SH-SY5Y (cell line): ENCODE results near the gene ALDH1A3.

ENCODE experiments used
- GATA2 ChIP-seq: IDR thresholded peaks from 2 replicates; pipeline ENCODE4 v1.6.1; 2011; ENCODE audit warnings: mild to moderate bottlenecking, low read depth, low read length
- GATA3 ChIP-seq: IDR thresholded peaks from 2 replicates; pipeline ENCODE4 v1.6.1; 2011; ENCODE audit warnings: low read depth, mild to moderate bottlenecking, low read length, moderate library complexity

Gene ALDH1A3

DNA sequence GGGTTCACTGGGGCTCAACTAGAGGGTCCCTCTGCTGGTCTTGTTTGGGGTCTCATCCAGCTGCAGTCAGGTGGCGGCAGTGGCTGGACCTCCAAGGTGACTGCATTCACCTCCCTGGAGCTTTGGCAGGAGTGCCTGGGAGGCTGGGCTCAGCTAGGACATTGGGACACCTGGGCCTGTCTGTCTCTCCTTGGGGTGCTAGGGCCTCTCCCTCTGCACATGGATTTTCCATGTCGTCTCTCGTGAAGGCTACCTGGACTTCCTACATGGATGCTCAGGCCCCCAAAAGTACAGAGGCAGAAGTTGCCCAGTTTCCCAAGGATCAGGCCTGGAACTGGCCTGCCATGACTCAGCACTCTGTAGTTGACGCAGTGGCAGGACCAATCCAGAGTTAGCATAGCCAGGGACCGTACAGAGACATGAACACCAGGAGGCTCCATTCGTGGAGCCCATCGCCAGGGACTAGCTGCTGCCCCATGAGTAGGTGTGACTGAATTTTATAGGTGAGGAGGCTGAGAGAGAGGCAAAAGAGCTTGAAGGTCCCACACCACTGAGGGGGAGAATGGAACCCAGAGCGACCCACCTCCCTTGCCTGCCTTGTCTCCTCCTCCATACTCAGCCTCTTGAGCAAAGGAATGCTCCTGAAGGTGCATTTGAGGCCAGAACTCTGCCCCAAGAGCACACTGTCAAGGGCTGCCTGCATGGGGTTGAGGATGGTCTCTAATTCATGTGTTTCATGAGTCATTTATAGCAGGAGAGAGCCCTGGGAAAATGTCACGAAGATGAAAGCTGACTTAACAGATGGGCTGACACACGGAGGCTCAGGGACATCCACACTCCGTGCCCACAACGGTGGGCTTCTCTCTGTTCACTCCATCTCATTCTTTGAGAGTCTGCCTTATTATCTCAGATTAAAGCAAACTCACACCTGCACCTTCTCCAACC lies 13.0 kb upstream of the ALDH1A3 start:
- no peak for TF ChIP-seq GATA3
- no peak for TF ChIP-seq GATA2

DNA sequence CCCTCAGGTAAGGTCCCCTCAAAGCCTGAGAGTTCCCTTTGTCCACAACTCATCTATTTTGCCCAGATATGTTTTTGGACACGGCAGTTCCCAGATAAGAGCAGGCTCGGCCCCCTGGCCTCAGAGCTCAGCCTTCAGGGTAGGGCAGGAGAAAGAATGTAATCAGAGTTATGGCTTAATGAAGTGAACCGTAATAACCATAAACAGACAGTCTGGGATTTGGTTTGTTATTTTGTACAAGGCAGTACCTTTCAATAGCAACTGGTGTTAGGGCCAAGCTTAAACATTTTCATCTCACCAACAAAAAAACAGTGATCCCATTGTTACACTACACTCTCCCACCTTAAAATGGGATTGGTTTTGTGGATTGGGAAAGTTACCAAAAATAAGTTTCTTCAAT lies 12.2 kb upstream of the ALDH1A3 start:
- TF ChIP-seq GATA2 (no peak), GATA3 (no peak)

DNA sequence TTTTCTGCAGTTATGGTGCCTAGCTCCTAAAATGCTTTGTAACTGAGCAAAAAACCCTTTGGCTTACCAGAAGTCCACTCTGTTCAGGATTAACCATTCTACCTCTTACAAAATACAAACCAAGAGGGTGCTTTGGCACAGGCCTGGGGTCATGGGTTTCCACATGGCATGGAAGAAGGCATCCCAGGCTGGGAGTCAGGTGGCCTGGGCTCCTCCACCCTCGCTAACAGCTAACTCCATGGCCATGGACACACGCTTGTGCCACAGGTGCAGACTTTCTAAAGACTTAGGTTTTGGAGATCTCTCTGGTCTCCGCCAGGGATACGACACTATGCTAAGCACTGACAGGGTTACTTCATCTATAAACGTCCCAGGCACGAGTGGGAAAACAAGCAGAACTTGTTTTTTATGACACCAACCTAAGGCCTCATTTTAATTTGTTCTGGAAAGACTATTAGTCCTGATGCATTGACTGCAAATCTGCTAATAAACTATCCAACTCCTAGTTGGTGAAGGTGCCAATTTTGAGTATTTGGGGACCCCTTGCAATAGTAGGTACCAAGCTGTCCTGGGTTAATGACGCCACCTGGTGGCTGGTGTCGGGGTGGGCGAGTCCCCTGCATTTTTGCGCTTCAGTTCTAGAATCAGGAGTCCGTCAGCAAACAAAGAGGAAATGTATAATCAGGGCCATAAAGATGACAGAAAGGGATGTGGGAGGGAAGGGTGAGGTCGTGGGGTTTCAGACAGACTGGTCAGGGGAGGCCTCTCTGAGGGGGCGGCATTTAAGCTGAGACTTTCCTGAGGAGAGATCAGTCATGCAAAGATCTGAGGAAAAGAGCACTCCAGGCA lies 10.3 kb upstream of the ALDH1A3 start:
- TF ChIP-seq GATA2 = no peak
- TF ChIP-seq GATA3 = no peak

DNA sequence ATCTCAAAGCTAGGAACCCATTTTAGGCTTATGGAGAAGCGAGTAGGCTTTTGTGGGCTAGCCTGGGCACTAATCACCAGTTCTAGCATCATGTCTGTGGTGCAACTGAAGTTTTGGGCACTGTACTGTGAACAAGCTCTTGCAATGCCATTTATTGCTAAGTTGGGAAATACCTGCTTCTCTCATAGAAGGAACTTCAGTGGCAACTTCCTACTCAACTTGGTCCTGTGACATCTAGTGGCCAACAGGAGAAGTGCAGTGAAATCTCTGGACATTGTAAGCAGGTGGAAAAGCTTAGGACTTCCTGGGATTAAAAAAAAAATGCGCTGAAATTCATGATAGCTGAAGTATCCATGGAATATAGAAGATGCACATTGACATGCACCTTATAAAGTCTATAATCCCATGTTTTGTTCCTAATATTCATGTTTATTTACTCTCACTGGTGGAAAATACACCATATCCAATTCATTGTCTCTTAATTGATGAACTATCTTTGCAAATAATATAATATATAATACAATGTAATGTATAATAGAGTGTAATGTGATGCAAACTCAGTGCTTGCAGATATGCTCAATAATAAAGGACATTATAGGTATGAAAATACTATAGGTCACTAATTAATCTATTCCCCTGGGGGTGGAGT lies 6.5 kb upstream of the ALDH1A3 start:
- TF ChIP-seq GATA3 = no peak
- no peak for TF ChIP-seq GATA2

DNA sequence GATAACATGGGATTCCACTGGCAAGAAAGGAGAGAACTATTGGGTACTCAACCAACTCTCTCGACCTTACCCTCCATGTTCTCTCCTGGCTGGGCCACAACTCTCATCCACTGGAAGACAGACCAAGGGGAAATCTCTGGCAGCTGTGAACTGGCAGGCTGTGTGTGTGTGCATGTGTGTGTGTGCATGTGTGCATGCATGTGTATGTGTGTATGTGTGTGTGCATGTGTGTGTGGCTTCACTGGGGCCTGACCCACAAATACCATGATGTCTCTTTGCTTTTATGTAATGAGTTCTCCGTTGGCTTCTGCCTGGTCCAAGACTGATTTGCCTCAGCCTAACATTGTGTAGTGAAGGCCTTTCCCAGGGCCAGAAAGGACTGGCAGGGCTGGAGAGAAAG lies 4.1 kb upstream of the ALDH1A3 start:
- no peak for TF ChIP-seq GATA3
- no peak for TF ChIP-seq GATA2

DNA sequence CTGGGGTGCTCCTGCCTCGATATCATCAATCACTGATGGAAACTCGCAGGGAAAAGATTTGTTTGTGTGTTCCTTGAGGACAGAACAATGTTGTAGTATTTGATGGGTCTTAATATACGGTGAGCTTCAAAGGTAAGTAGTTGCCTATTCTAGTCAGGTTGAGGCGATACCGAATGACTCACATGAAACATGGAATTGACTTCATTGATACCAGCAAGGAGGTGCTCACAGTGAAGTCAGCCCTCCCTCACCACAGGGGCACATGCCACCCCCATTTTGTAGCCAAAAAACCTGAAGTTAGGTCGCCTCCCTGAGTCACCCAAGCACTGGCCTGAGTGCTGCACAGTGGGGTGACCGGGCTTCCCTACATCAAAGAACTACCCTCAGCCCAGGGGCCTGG lies 3.7 kb upstream of the ALDH1A3 start:
- TF ChIP-seq GATA3 (no peak), GATA2 (no peak)

DNA sequence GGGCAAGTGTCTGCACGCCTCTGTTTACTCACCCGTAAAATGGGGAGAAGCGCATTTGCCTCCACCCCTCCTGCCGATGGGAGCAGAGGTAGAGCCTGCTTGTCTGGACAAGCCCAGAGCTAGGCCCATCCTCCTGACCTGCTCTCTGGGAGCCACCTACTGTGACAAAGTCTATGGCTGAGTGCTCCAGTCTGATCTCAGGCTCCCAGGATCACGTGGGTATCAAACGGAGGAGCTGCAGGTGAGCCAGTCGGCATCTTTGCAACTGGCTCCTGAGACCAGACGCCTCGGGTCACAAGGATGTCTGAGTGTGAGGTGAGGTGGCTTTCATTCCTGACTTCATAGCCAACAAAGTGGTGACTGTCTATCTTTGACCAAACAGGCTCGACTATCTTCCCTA lies 2.1 kb upstream of the ALDH1A3 start:
- TF ChIP-seq GATA3 (no peak), GATA2 (no peak)

DNA sequence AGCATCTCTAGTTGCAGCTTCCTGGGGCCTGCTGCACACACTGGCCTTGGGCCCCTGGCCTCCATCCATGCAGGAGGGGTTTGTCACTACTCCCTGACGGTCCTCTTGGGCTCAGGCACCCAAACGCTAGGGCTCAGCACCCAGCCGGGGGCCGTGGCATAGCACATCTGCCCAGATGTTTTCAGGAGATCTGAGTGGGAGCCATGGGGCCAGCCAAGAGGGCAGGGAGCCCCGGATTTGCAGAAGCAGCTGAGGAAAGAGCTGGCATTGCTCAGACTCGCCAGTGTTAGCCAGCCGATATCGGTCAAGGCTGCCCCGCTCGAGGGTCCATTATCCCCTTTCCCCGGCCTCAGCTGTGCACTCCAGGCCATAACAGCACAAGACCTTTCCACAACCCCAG lies 1.5 kb upstream of the ALDH1A3 start:
- TF ChIP-seq GATA2 (no peak), GATA3 (no peak)

DNA sequence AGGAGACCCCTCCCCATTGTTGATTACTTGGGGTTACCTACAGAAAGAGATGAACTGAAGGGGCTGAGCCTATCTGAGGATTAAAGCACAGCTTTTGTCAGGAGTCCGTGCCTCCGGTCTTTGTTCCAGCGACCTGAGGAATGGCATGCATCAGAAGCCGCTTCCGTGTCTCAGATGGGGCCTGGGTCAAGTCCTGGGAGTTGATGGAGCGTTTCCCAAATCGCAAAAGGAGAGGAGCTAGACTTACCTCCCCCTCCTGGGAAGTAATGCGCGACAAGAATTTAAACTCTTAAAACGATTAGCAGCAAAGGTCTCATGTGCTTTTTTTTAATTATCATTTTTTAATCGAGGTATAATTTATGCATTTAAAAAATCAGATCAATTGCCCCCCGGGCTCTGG lies 983 bp upstream of the ALDH1A3 start:
- TF ChIP-seq GATA3 (no peak), GATA2 (no peak)

DNA sequence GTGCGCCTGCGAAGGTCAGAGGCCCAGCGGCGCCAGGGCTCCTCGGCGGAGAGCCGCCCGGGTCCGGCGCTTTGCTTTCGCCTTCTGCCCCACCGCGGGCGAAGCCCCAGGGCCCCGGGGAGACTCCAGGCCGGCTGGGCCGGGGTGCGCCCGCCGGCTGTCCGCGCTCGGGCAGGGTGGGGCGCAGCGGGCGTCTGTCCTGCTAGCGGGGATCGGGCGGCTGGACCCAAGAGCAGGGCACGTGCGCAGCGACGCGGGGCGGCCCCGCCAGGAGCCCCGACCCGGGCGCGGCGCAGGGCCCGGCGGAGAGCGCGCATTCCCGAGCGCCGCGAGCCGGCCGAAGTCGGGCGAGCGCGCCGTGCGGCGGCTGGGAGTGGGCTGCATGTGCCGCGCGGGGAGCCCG lies 569 bp upstream of the ALDH1A3 start:
- TF ChIP-seq GATA2 (no peak), GATA3 (no peak)

DNA sequence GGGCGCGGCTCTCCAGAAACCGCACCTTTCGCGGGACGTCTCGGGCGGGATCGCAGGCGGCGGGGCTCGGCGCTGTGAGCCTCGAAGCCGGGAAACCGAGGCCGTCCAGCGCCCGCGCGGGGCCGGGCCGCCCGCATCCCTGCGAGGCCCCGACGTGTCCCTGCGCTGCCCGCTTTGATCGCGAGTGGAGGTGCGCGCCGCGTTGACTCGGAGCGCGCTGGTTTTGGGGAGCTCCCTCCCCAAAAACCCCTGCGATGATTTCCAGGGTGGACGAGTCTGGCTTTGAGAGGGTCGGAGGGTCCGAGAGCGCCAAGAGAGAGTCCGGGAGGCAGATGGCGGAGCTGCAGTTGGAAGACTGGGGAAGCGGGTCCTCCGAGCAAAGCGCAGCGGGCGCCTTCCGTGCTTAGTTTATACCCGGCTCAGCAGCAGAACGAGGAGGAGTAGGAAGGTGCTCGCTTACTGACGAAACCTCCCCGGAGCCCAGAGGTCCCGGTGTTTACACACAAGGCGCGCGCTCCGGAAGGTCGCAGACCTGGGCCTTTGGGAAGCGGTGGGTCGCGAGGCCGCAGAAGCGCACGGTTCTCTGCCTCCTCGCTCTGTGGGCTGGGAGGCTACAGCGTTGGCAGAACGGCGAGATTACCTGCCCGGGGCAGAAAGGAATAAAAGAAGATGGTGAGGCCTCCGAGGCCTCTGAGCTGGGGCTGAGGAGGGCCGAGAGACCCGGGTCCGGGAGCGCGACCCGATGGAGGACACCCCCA lies 687 bp downstream of the ALDH1A3 start:
- TF ChIP-seq GATA3 (no peak), GATA2 (no peak)

DNA sequence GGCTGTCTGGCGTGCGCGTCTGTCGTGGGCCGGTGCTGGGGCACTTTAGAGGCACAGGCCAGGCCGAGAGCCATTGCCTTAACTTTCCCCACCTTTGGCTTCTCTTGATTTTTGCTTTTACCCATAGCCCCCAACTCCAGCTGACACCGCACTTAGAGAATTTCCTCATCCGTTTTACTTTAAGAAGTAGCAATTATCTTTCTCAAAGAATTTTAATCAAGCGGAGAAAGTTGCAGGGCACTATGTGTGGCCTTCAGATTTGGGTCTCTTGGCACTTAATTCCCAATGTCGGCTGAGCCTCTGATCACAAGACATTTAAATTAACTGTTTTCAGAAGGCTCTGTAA lies 1.2 kb downstream of the ALDH1A3 start:
- TF ChIP-seq GATA2 (no peak), GATA3 (no peak)

DNA sequence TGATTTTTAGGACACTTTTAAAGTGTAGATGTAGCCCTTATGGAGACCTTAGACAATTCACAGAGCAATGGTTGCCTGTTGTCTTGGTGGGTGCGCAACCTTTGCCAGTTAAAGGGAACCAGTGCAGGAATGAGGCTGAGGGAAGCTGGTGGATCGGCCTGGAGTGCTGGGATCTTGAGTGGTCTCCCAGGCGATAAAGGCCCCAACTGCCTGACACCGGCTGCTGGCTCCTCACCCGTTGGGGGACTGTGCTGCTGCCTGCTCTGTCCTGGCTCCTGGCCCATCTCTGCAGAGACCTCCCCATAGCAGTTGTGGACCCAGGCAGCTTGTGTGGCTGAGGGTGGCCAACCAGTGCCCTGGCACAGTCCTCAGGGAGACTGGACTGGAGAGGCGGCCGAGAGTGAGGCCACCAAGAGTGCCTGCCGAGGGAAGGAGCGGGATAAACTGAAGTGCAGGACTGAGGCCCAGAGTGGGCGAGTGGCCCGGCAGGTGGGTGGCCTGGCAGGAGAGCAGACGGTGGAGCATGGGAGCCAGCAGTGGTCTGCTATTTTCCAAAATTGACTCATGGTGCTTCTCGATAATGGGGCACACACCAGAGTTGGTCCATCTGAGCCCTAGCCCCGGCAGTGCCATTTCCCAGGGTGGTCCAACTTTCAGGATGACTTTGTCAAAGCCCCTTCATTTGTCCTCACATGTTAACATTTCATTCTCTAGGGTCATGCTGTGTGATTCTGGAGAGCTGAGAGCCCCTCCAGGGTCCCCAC lies 2.1 kb downstream of the ALDH1A3 start:
- TF ChIP-seq GATA3 (no peak), GATA2 (no peak)

DNA sequence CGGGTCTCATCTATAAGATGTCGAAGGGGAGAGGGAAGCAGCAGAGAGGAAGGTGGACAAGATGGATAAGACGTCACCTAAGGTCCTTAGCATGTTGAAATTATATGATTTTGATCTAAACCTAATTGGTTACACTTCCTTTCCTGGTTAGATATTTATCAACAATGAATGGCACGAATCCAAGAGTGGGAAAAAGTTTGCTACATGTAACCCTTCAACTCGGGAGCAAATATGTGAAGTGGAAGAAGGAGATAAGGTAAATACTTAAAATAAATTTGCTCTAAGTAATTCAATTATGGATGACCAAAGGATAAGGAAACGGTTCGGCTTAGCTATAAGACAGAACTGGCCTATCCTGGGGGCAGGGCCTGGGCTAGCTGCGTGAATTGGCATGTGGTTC lies 5.5 kb downstream of the ALDH1A3 start:
- no peak for TF ChIP-seq GATA2
- no peak for TF ChIP-seq GATA3
